ENCODE data around the gene EPB41L1.

- TF ChIP-seq CTCF (IDR thresholded peaks at IDR 0.05 in 2 of 3, conservative IDR thresholded peaks at IDR 0.05 in 1 of 3; ENCODE audit: borderline replicate concordance in 1 of 3, insufficient read depth in 1 of 3, low read depth in 2 of 3, low read length in 2 of 3) (no peak), POLR2A (IDR thresholded peaks at IDR 0.05; ENCODE audit: borderline replicate concordance, extremely low read depth, insufficient read depth, insufficient read length) (no peak), POLR2AphosphoS5 (IDR thresholded peaks at IDR 0.05; ENCODE audit: low read depth, low read length) (no peak)
Measured at GRCh38 chr20:36119537-36119936, 35.0 kb upstream of the EPB41L1 start.
